SK-N-SH treated with all-trans-retinoic acid at 6 μM for 48 hours (cell line): Measurements from ENCODE around the gene DENND5B.
"Not testable (repeated sequence)": the region's sequence is repeated elsewhere in the genome, so short reads cannot be mapped to it uniquely, and the experiment has no call there.

Experiments
- GLIS3 ChIP-seq: fragments of 250-450 bp; sonication (Bioruptor Pico); IDR thresholded peaks from 2 replicates; pipeline ENCODE4 v1.5.0; 2020; ENCODE audit warnings: mild to moderate bottlenecking, moderate library complexity
- PATZ1 ChIP-seq: fragments of 250-450 bp; sonication (Bioruptor Pico); IDR thresholded peaks from 2 replicates; pipeline ENCODE4 v1.8.0; 2020; ENCODE audit warnings: mild to moderate bottlenecking, moderate library complexity, borderline replicate concordance
- ZFP30 ChIP-seq: fragments of 450-650 bp; formaldehyde crosslinking; IDR thresholded peaks from 2 replicates; pipeline ENCODE4 v1.5.0; 2022; ENCODE audit warnings: mild to moderate bottlenecking, moderate library complexity
- ZNF8 ChIP-seq: fragments of 450-650 bp; formaldehyde crosslinking; IDR thresholded peaks from 2 replicates; pipeline ENCODE4 v1.5.0; 2020; ENCODE audit warnings: mild to moderate bottlenecking, moderate library complexity
- TF ChIP-seq, protein P1 (sequence below): fragments of 250-450 bp; sonication (Bioruptor Pico); IDR thresholded peaks from 2 replicates; pipeline ENCODE4 v1.8.0; 2021; ENCODE audit warnings: low read depth, mild to moderate bottlenecking, moderate library complexity, borderline replicate concordance

DNA sequence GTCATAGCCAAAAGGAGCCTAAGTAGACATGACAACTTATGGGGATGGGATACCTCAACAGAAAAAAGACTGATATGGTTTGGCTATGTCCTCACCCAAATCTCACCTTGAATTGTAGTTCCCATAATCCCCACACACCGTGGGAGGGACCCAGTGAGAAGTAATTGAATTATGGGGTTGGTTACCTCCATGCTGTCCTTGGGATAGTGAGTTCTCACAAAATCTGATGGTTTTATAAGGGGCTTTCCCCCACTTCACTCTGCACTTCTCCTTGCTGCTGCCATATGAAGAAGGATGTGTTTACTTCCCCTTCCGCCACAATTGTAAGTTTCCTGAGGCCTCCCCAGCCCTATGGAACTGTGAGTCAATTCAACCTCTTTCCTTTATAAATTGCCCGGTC lies 89.9 kb downstream of the DENND5B start:
- TF ChIP-seq, protein P1, sequence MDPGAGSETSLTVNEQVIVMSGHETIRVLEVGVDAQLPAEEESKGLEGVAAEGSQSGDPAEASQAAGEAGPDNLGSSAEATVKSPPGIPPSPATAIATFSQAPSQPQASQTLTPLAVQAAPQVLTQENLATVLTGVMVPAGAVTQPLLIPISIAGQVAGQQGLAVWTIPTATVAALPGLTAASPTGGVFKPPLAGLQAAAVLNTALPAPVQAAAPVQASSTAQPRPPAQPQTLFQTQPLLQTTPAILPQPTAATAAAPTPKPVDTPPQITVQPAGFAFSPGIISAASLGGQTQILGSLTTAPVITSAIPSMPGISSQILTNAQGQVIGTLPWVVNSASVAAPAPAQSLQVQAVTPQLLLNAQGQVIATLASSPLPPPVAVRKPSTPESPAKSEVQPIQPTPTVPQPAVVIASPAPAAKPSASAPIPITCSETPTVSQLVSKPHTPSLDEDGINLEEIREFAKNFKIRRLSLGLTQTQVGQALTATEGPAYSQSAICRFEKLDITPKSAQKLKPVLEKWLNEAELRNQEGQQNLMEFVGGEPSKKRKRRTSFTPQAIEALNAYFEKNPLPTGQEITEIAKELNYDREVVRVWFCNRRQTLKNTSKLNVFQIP (CRISPR knock-in tag): not testable (repeated sequence)
- not testable (repeated sequence) for TF ChIP-seq GLIS3; ZFP30 (CRISPR knock-in tag); PATZ1 (CRISPR knock-in tag); ZNF8 (CRISPR knock-in tag)
